DOHH2 (cell line): ENCODE data around the gene PALM3.

ENCODE experiments used
- EZH2phosphoT487 ChIP-seq: fragments of 200-600 bp; sonication (generic); IDR thresholded peaks from 2 replicates; pipeline ENCODE4 v1.6.1; 2017; ENCODE audit warnings: borderline replicate concordance, mild to moderate bottlenecking, antibody characterized with exemption, low read length, moderate library complexity, mixed read lengths
- TF ChIP-seq, protein P1 (sequence below): fragments of 200-600 bp; sonication (generic); IDR thresholded peaks from one replicate; pipeline ENCODE4 v1.5.1; 2014; ENCODE audit warnings: antibody characterized with exemption, mild to moderate bottlenecking, low read depth, low read length; ENCODE audit not compliant: poor library complexity, severe bottlenecking

DNA sequence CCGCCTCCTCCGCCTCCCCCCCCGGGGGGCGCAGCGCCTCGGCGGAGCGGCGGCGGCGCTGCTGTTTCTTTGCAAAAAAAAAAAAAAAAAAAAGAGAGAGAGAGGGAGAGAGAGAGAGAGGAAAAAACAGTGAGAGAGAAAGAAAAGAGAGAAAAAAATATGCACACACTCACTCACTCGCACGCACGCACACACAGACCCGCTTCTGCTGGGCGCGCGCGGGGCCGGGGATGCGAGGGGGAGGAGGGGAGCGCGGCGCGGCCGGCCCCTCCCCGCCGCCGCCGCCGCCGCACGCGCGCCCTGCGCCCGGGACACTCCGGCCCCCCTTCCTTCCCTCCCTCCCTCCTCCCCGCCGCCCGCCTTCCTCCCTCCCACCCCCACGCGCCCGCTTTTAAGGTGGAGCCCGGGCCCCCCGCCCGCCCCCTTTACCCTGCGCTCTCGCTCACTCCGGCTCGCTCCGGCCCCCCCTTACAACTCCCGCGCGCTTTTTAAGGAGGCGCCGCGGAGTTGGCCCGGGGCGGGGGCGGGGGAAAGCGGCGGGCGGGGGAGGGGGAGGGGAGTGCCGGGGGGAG, 28.7 kb upstream of the PALM3 start, which contains the start of gene SAMD1:
- no peak for TF ChIP-seq EZH2phosphoT487
- TF ChIP-seq, protein P1, sequence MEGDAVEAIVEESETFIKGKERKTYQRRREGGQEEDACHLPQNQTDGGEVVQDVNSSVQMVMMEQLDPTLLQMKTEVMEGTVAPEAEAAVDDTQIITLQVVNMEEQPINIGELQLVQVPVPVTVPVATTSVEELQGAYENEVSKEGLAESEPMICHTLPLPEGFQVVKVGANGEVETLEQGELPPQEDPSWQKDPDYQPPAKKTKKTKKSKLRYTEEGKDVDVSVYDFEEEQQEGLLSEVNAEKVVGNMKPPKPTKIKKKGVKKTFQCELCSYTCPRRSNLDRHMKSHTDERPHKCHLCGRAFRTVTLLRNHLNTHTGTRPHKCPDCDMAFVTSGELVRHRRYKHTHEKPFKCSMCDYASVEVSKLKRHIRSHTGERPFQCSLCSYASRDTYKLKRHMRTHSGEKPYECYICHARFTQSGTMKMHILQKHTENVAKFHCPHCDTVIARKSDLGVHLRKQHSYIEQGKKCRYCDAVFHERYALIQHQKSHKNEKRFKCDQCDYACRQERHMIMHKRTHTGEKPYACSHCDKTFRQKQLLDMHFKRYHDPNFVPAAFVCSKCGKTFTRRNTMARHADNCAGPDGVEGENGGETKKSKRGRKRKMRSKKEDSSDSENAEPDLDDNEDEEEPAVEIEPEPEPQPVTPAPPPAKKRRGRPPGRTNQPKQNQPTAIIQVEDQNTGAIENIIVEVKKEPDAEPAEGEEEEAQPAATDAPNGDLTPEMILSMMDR = no peak
